Measurements from ENCODE around the gene GPR89A.
"Not testable (repeated sequence)": the region's sequence is repeated elsewhere in the genome, so short reads cannot be mapped to it uniquely, and the experiment has no call there.

DNA sequence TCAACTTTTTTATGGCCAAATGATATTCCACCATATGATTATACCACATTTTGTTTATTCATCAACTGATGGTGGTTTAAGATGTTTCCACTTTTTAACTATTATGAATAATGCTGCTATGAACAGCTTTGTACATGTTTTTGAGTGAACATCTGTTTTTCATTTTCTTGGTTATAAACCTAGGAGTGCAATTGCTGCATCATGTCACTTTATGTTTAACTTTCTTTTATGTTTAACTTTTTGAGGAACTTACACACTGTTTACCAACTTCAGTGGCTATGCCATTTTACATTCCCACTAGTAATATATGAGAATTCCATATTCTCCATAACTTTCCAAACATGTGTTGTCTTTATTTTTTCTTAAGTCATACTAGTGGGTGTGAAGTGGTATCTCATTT is 12.4 kb upstream of the GPR89A start:
- TF ChIP-seq, protein P1, sequence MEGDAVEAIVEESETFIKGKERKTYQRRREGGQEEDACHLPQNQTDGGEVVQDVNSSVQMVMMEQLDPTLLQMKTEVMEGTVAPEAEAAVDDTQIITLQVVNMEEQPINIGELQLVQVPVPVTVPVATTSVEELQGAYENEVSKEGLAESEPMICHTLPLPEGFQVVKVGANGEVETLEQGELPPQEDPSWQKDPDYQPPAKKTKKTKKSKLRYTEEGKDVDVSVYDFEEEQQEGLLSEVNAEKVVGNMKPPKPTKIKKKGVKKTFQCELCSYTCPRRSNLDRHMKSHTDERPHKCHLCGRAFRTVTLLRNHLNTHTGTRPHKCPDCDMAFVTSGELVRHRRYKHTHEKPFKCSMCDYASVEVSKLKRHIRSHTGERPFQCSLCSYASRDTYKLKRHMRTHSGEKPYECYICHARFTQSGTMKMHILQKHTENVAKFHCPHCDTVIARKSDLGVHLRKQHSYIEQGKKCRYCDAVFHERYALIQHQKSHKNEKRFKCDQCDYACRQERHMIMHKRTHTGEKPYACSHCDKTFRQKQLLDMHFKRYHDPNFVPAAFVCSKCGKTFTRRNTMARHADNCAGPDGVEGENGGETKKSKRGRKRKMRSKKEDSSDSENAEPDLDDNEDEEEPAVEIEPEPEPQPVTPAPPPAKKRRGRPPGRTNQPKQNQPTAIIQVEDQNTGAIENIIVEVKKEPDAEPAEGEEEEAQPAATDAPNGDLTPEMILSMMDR (conservative IDR thresholded peaks at IDR 0.05; ENCODE audit: low read depth in 2 of 2), result not testable (repeated sequence)
- not testable (repeated sequence) for TF ChIP-seq EZH2 (IDR thresholded peaks at IDR 0.05; ENCODE audit: low read depth, unreplicated experiment)

Measured in GM23338 (cell line).